K562 (cell line): ENCODE results near the gene GDAP1L1.

Experiments used
- CBX2 ChIP-seq: fragments of 200-600 bp; sonication (generic); IDR thresholded peaks from one replicate; pipeline ENCODE4 v1.6.1; 2012; ENCODE audit warnings: mild to moderate bottlenecking, low read length, inconsistent platforms; ENCODE audit not compliant: insufficient read depth, poor library complexity, severe bottlenecking
- CBX5 ChIP-seq: IDR thresholded peaks from 2 replicates; pipeline ENCODE4 v1.6.1; 2014; ENCODE audit warnings: low read depth, borderline replicate concordance
- KLF16 ChIP-seq: IDR thresholded peaks from 2 replicates; pipeline ENCODE4 v1.6.1; 2016; ENCODE audit warnings: antibody characterized with exemption
- PHF8 ChIP-seq: fragments of 200-600 bp; sonication (generic); IDR thresholded peaks from 2 replicates; pipeline ENCODE4 v1.6.1; 2012; ENCODE audit warnings: mixed run types, mild to moderate bottlenecking, inconsistent platforms, low read length, moderate library complexity, borderline replicate concordance
- TAF1 ChIP-seq: IDR thresholded peaks from 2 replicates; pipeline ENCODE4 v1.6.1; 2011; ENCODE audit warnings: mild to moderate bottlenecking, low read length, moderate library complexity; ENCODE audit not compliant: insufficient read depth, control insufficient read depth, severe bottlenecking; ENCODE audit errors: extremely low read depth
- TF ChIP-seq, protein P1 (sequence below): fragments of 250-450 bp; sonication (Bioruptor Pico); IDR thresholded peaks from 2 replicates; pipeline ENCODE4 v1.9.0; 2021; ENCODE audit warnings: mild to moderate bottlenecking, inconsistent platforms

GRCh38 chr20:44198872-44199271 lies 48.2 kb upstream of the GDAP1L1 start:
- no peak for TF ChIP-seq CBX2
- TF ChIP-seq, protein P1, sequence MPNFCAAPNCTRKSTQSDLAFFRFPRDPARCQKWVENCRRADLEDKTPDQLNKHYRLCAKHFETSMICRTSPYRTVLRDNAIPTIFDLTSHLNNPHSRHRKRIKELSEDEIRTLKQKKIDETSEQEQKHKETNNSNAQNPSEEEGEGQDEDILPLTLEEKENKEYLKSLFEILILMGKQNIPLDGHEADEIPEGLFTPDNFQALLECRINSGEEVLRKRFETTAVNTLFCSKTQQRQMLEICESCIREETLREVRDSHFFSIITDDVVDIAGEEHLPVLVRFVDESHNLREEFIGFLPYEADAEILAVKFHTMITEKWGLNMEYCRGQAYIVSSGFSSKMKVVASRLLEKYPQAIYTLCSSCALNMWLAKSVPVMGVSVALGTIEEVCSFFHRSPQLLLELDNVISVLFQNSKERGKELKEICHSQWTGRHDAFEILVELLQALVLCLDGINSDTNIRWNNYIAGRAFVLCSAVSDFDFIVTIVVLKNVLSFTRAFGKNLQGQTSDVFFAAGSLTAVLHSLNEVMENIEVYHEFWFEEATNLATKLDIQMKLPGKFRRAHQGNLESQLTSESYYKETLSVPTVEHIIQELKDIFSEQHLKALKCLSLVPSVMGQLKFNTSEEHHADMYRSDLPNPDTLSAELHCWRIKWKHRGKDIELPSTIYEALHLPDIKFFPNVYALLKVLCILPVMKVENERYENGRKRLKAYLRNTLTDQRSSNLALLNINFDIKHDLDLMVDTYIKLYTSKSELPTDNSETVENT (CRISPR knock-in tag): no peak
- TF ChIP-seq KLF16: no peak
- no peak for TF ChIP-seq CBX5
- TF ChIP-seq PHF8: no peak
- TF ChIP-seq TAF1: no peak
